Fibroblast of villous mesenchyme (primary cell): Measurements from ENCODE around the gene ITGA5. TPM values are rescaled to one million over a fixed set of nuclear protein-coding genes. Genes with fewer than 3 reads are reported as not detected.
A peak's percentile ranks its signal among the peaks of the same experiment; 100 is the strongest.

Source experiments
- DNase-seq: peaks from one replicate; pipeline ENCODE4 v3.0.0-alpha.2; 2010; ENCODE audit warnings: low read depth
- H3K4me3 ChIP-seq: 2 replicates; pipeline ENCODE4 v1.5.1; 2011; ENCODE audit warnings: low read depth, mild to moderate bottlenecking, low read length
- total RNA-seq: library from RNA; depleted of rRNA; stranded (reverse); fragments of >200 nt; gene quantifications from 2 replicates; pipeline ENCODE4 v1.2.3, GENCODE V29; 2012
- TF ChIP-seq, protein P1 (sequence below): IDR thresholded peaks from 2 replicates; pipeline ENCODE4 v1.5.1; 2012; ENCODE audit warnings: low read depth, mild to moderate bottlenecking, low read length; ENCODE audit not compliant: insufficient read depth

ITGA5 gene
- total RNA-seq, 1 donor, result 431 TPM

DNA sequence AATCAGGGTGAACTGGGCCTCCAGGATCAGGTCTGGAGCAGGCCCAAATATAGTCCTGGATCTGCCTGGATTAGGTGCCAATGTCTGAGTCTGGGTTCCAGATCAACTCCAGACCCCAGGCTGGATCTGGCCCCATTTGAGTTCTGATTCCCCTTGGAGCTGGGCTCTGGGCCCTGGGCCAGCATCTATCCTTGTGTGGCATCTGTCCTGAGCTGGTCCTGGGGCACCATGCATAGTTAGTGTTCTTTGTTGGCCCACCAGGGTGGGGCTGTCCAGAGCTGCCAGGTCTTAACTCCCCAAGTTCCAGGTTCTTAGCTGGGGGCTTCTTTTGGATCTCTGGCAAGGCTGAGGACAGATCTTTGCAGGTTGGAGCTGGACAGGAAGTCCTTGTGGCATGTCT is 23.5 kb downstream of the ITGA5 start:
- no peak overlapping the region for H3K4me3 ChIP-seq
- TF ChIP-seq, protein P1, sequence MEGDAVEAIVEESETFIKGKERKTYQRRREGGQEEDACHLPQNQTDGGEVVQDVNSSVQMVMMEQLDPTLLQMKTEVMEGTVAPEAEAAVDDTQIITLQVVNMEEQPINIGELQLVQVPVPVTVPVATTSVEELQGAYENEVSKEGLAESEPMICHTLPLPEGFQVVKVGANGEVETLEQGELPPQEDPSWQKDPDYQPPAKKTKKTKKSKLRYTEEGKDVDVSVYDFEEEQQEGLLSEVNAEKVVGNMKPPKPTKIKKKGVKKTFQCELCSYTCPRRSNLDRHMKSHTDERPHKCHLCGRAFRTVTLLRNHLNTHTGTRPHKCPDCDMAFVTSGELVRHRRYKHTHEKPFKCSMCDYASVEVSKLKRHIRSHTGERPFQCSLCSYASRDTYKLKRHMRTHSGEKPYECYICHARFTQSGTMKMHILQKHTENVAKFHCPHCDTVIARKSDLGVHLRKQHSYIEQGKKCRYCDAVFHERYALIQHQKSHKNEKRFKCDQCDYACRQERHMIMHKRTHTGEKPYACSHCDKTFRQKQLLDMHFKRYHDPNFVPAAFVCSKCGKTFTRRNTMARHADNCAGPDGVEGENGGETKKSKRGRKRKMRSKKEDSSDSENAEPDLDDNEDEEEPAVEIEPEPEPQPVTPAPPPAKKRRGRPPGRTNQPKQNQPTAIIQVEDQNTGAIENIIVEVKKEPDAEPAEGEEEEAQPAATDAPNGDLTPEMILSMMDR, result no peak
- no peak for DNase-seq

DNA sequence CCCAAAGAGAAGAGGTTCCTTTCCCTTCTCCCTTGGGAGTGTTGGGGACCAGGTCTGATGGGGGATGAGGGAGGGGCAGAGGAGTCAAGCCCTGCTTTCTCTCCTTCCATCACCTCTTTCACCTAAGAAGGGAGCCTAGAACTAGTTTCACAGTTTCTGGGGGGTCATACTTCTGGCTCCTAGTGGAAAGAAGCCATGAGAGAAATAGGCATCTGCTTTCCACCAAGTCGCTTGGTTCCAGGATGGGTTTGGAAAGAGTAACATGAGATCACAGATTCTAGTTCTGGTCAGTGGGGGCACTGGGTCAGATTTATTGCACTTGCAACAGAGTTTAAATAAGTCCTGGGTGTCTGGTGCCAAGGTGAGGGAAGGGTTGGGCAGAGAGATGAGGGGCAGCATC is 24.1 kb downstream of the ITGA5 start:
- no peak for DNase-seq
- TF ChIP-seq, protein P1, result no peak
- H3K4me3 ChIP-seq, result no peak overlapping the region

DNA sequence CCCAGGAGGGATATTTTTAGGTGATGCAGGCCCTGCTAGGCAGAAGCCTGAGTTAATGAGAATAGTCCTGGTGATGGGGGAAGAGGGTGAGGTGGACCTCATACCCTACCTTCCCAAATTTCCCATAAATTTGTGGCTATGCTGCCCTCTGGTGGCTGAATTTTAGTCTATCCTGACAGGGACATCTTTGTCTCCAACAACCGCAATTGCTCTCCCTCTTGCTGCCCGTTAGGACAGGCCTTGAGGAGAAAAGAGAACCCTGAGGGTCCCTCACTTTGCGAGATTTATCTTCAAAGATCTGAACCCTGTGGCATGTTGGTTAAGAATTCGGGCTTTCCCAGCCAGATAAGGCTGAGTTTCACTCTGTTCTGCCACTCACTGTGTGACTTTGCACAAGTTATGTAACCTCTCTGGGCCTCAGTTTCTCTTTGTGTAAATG is 24.8 kb downstream of the ITGA5 start:
- peak; percentile 57 for DNase-seq
- no peak overlapping the region for H3K4me3 ChIP-seq
- TF ChIP-seq, protein P1, result peak; percentile 61

DNA sequence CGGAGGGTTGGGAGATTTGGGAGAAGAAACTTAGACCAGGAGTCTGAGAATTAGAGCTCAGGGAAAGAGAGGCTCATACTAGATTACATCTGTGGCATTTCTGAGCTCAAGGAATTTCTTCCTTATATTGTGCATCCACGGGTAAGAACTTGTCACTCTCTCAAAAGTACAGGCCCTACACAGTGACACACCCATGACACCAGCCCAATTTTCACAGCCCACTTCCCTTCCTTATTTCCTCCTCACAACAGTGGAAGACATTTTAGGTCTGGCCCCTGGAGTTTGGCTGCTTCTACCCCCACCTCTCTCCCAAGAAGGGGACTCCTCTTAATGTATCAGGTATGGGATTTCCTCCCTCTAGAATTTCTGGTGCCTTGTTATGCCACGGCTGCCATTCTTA is 25.3 kb downstream of the ITGA5 start:
- DNase-seq, result no peak
- H3K4me3 ChIP-seq, result no peak overlapping the region
- TF ChIP-seq, protein P1, result no peak

DNA sequence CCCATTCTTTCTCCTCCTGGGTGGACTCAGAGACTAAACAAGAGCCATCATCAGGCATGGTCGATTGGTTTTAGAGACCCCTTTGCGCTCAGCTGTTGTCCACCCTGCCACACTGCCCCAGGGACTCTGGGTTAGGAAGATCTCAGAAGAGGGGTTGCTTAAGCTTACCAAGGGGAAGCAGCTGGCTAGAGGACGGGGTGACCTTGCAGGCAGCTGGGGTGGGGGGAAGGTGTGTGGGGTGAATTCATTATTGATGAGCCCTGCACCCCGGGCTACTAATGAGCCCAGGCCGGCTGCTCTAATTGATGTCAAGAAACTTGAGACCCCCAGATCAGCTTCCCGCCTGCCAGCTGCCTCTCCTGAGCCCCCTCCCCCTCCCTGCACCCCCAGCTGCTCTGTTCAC is 25.9 kb downstream of the ITGA5 start:
- H3K4me3 ChIP-seq, result no peak overlapping the region
- DNase-seq, result no peak
- TF ChIP-seq, protein P1, result no peak

DNA sequence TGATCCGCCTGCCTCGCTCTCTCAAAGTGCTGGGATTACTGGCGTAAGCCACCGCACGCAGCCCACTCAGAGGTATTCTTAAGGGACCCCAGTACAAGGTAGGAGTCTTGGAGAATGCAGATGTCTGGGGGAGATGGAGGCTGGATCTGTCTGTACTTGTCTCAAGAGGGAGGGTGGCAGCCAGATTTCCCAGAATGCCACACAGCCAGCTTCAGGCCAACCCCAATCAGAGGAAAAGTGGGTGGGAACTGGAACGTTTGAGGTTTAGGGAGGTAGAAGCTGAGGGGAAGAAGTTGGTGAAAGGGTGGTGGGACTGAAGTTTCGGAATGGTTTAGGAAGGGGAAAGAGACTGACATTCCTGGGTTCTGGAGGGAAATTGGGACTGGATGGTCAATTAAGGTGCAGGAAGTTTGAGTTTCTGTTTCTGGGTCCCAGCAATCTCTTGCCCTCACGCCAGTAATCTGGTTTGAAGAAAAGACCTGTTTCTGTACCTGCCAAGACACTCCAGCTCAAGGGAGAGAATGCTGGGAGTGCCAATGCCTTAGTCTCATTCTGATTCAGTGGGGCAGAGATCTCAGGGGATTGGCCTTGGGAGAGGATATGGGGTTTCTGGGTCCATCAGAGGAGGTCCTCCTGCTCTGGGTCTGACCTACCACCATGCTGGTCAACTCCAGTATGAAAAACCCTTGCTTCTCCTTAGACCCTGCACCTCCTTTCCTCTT is 26.4 kb downstream of the ITGA5 start:
- no peak for DNase-seq
- TF ChIP-seq, protein P1, result no peak
- H3K4me3 ChIP-seq, result no peak overlapping the region
